ENCODE measurements around the gene EIF4A3.

The EIF4A3 gene

GRCh38 chr17:80116276-80116920 lies 30.5 kb downstream of the EIF4A3 start (continued):
- TF ChIP-seq TSHZ2 (CRISPR knock-in tag; IDR thresholded peaks at IDR 0.05) (no peak), TCF4 (CRISPR knock-in tag; IDR thresholded peaks at IDR 0.05; ENCODE audit: borderline replicate concordance) (no peak), ZFP30 (CRISPR knock-in tag; IDR thresholded peaks at IDR 0.05) (no peak)

GRCh38 chr17:80115159-80115558 lies 31.8 kb downstream of the EIF4A3 start:
- ATAC-seq = no peak
- TF ChIP-seq ZFP3 (CRISPR knock-in tag; IDR thresholded peaks at IDR 0.05) (no peak), TSHZ2 (CRISPR knock-in tag; IDR thresholded peaks at IDR 0.05) (no peak), POU6F1 (CRISPR knock-in tag; IDR thresholded peaks at IDR 0.05; ENCODE audit: borderline replicate concordance, low read depth) (no peak), ZFP30 (CRISPR knock-in tag; IDR thresholded peaks at IDR 0.05) (no peak), ZNF70 (CRISPR knock-in tag; IDR thresholded peaks at IDR 0.05) (no peak), ZNF8 (CRISPR knock-in tag; IDR thresholded peaks at IDR 0.05) (no peak), ESRRG (CRISPR knock-in tag; IDR thresholded peaks at IDR 0.05) (no peak), ISL1 (CRISPR knock-in tag; IDR thresholded peaks at IDR 0.05) (no peak), OSR1 (CRISPR knock-in tag; IDR thresholded peaks at IDR 0.05) (no peak), PATZ1 (CRISPR knock-in tag; IDR thresholded peaks at IDR 0.05; ENCODE audit: borderline replicate concordance) (no peak), ZC3H10 (CRISPR knock-in tag; IDR thresholded peaks at IDR 0.05) (no peak), TOX (CRISPR knock-in tag; IDR thresholded peaks at IDR 0.05; ENCODE audit: borderline replicate concordance) (no peak), SNAI2 (CRISPR knock-in tag; IDR thresholded peaks at IDR 0.05) (no peak), PPARA (CRISPR knock-in tag; IDR thresholded peaks at IDR 0.05; ENCODE audit: borderline replicate concordance) (no peak), RARB (CRISPR knock-in tag; IDR thresholded peaks at IDR 0.05) (no peak), CSRNP3 (CRISPR knock-in tag; IDR thresholded peaks at IDR 0.05) (no peak), CSDC2 (CRISPR knock-in tag; IDR thresholded peaks at IDR 0.05) (no peak), TCF4 (CRISPR knock-in tag; IDR thresholded peaks at IDR 0.05; ENCODE audit: borderline replicate concordance) (no peak), CREB5 (CRISPR knock-in tag; IDR thresholded peaks at IDR 0.05; ENCODE audit: low read depth) (no peak)

All from SK-N-SH treated with all-trans-retinoic acid at 6 μM for 48 hours (cell line).